Effector memory CD8-positive, alpha-beta T cell (primary cell): ENCODE results near the gene HEG1.
"Not testable (repeated sequence)": the region's sequence is repeated elsewhere in the genome, so short reads cannot be mapped to it uniquely, and the experiment has no call there.

Experiments
- ATAC-seq: fragments of 150-1000 bp; cut with Tn5 transposase; replicated peaks from 2 replicates; pipeline ENCODE4 v1.10.0; 2021; ENCODE audit warnings: mild to moderate bottlenecking, moderate library complexity
- DNase-seq, 3 experiments: peaks; one replicate each; pipeline ENCODE4 v3.0.0; 2021
- H3K27ac Mint-ChIP-seq, 2 donors: one replicate each; pipeline ENCODE4 v1.8.0; 2022; ENCODE audit warnings: mild to moderate bottlenecking in 2 of 2, mixed read lengths in 2 of 2, moderate library complexity in 2 of 2
- H3K27me3 Mint-ChIP-seq, 2 donors: one replicate each; pipeline ENCODE4 v1.8.0; 2022; ENCODE audit warnings: mixed read lengths in 2 of 2
- H3K36me3 Mint-ChIP-seq: one replicate; pipeline ENCODE4 v1.8.0; 2022; ENCODE audit warnings: mild to moderate bottlenecking, moderate library complexity, mixed read lengths; ENCODE audit not compliant: insufficient read depth
- H3K4me1 Mint-ChIP-seq, 2 donors: one replicate each; pipeline ENCODE4 v1.8.0; 2022; ENCODE audit warnings: low read depth in 2 of 2, mixed read lengths in 2 of 2
- H3K4me3 Mint-ChIP-seq, 2 donors: one replicate each; pipeline ENCODE4 v1.8.0; 2022; ENCODE audit warnings: mild to moderate bottlenecking in 2 of 2, mixed read lengths in 2 of 2, moderate library complexity in 2 of 2
- H3K9me3 Mint-ChIP-seq, 2 donors: one replicate each; pipeline ENCODE4 v1.8.0; 2022; ENCODE audit warnings: mixed read lengths in 2 of 2
- total RNA-seq, 9 experiments: gene quantifications; one replicate each; lab custom pipeline; 2026; lab: John Stamatoyannopoulos, UW

The HEG1 gene
- total RNA-seq, result 16.3 to 116 (median 47.4) reads per million in 9 experiments

- DNase-seq, result peak; percentile 61 to 70 (median 67)
- peaks cover 38 to 42% of the 10 kb centered on the region in 2 donors for H3K4me1 Mint-ChIP-seq
- peak; percentile 65 for ATAC-seq
- H3K27ac Mint-ChIP-seq, result peak within 1 kb of the TSS; percentile 94 to 97
- H3K9me3 Mint-ChIP-seq, result no peaks in the 10 kb centered on the region
- peaks cover 13 to 14% of the 10 kb centered on the region in 2 donors for H3K27me3 Mint-ChIP-seq
- H3K4me3 Mint-ChIP-seq, result peak within 1 kb of the TSS; percentile 93 to 99
- H3K36me3 Mint-ChIP-seq, result peaks cover 13% of the 10 kb centered on the region
Observed at GRCh38 chr3:125055913-125056745, at the start of gene HEG1. HEG1 (minus strand) TSS chr3:125055997; CDS start chr3:125055890, 107 bp downstream.

- Mint-ChIP-seq H3K36me3 (no peaks in the 10 kb centered on the region), H3K9me3 (peaks cover 0 to 1% of the 10 kb centered on the region in 2 donors), H3K4me3 (no peak overlapping the region), H3K27me3 (peaks cover 5 to 10% of the 10 kb centered on the region in 2 donors), H3K4me1 (no peaks in the 10 kb centered on the region), H3K27ac (no peak overlapping the region)
- DNase-seq (no peak), ATAC-seq (no peak)
Observed at GRCh38 chr3:125105116-125105515, 49.3 kb upstream of the HEG1 start.

DNA sequence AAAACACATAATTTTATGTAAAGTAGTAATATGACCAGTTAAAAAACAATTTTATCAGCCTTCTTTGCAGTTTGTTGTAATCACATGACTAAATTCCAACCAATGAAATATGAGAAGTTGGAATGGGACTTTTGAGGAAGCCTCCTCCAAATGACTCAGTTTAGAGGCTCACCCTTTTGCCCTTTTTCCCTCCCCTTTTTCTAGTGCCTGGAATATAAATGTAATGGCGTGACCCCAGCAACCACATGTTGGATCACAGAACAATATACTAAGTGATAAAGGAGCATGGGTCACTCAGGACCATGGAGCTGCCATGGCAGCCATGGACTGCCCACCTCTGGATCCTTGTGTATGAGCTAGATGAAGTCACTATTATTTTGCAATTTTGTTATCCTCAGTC lies 48.8 kb upstream of the HEG1 start:
- peaks cover 5 to 10% of the 10 kb centered on the region in 2 donors for H3K27me3 Mint-ChIP-seq
- H3K4me3 Mint-ChIP-seq, result no peak overlapping the region
- no peak overlapping the region for H3K27ac Mint-ChIP-seq
- H3K36me3 Mint-ChIP-seq, result no peaks in the 10 kb centered on the region
- no peak for DNase-seq
- peaks cover 2 to 6% of the 10 kb centered on the region in 2 donors for H3K9me3 Mint-ChIP-seq
- H3K4me1 Mint-ChIP-seq, result no peaks in the 10 kb centered on the region
- ATAC-seq, result no peak

DNA sequence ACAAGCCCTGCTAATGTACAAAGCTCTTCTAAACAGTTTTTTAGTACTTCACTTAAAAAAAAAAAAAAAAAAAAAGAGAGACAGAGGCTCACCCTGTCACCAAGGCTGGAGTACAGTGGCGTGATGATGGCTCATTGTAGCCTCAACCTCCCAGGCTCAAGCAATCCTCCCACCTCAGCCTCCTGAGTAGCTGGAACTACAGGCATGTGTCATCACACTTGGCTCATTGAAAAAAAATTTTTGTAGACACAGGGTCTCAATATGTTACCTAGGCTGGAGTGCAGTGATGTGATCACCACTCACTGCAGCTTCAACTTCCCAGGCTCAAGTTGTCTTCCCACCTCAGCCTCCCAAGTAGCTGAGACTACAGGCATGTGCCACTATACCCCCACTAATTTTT lies 47.6 kb upstream of the HEG1 start:
- no peak for DNase-seq
- H3K27ac Mint-ChIP-seq, result no peak overlapping the region

GRCh38 chr3:125102470-125102869 lies 46.7 kb upstream of the HEG1 start:
- H3K27ac Mint-ChIP-seq, result no peak overlapping the region
- no peak overlapping the region for H3K4me3 Mint-ChIP-seq
- ATAC-seq (no peak), DNase-seq (no peak)
- no peaks in the 10 kb centered on the region for H3K36me3 Mint-ChIP-seq
- H3K4me1 Mint-ChIP-seq, result no peaks in the 10 kb centered on the region
- peaks cover 2 to 8% of the 10 kb centered on the region in 2 donors for H3K9me3 Mint-ChIP-seq
- H3K27me3 Mint-ChIP-seq, result peaks cover 5 to 10% of the 10 kb centered on the region in 2 donors

More for the DNA sequence above, 47.6 kb upstream of the HEG1 start:
- Mint-ChIP-seq H3K4me3 (no peak overlapping the region), H3K4me1 (no peaks in the 10 kb centered on the region), H3K27me3 (peaks cover 5 to 10% of the 10 kb centered on the region in 2 donors), H3K36me3 (no peaks in the 10 kb centered on the region), H3K9me3 (peaks cover 2 to 8% of the 10 kb centered on the region in 2 donors)
- ATAC-seq, result no peak

DNA sequence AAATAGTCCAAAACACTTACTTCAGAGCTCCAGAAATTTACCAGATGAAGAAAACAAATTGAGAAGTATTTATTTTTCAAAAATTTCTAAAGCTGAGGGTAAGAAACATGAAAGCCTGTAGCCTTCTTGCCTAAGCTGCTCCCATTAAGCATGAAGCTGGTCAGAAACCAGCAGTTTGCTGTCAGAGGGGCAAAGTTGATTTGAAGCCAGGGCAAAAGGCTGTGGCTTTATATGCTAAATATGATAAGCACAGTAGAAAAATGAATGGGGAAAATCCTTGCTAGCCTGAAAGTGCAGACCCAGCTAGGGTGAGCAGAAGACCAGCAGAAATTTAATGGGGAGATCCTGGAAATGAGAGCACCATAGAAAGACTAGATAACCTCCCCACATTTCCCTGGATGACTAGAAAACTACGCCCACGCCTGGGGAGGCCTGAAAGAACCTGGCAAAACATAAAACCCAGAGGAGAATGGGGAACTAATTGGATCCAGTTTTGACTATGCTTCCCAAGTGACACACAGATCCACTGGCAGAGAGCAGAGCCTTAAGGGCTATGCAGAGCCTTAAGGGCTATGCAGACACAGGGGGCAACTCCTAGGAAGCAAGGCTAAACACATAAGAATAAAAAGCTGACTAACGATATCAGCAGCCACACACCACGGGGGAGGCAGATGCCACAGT lies 43.0 kb upstream of the HEG1 start:
- H3K4me1 Mint-ChIP-seq, result no peaks in the 10 kb centered on the region
- ATAC-seq (no peak), DNase-seq (no peak)
- no peak overlapping the region for H3K4me3 Mint-ChIP-seq
- peaks cover 5 to 10% of the 10 kb centered on the region in 2 donors for H3K27me3 Mint-ChIP-seq
- peaks cover 2 to 8% of the 10 kb centered on the region in 2 donors for H3K9me3 Mint-ChIP-seq
- H3K27ac Mint-ChIP-seq, result no peak overlapping the region
- H3K36me3 Mint-ChIP-seq, result no peaks in the 10 kb centered on the region

- ATAC-seq, result no peak
- Mint-ChIP-seq H3K27ac (no peak overlapping the region), H3K9me3 (no peaks in the 10 kb centered on the region), H3K36me3 (no peaks in the 10 kb centered on the region), H3K27me3 (no peaks in the 10 kb centered on the region), H3K4me1 (no peaks in the 10 kb centered on the region), H3K4me3 (no peak overlapping the region)
- DNase-seq, result no peak
Observed at GRCh38 chr3:125090649-125091048, 34.9 kb upstream of the HEG1 start.

DNA sequence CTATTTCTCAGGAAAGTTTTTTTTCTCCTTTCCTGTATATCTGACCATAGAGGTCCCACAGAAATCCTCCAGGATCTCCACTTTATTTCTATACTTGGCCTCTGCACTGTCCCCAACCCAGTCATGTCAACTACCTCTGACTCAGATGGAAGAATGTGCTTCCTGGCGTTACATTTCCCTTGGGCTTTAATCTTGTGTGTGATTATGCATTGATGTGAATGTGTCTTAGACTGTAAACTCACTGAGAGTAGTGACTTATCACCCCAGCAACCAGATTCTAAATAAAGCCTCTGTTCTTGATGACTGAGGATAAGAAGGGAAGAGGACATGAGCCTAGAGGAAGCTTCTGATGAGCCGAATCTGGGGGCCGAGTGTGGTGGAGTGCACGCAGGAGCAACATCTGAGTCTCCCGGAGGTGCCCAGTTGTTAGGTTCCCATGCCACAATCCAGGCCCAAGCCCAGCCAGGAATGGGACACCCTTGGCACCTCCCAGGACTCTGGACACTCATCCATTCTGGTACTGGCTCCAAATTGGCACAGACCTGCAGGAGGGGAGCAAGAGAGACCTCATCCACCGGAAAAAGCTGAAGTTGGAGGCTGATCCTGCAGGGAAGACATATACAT lies 32.1 kb upstream of the HEG1 start:
- H3K4me3 Mint-ChIP-seq, result no peak overlapping the region
- H3K4me1 Mint-ChIP-seq, result peaks cover 0 to 2% of the 10 kb centered on the region in 2 donors
- H3K36me3 Mint-ChIP-seq, result no peaks in the 10 kb centered on the region
- DNase-seq (no peak), ATAC-seq (no peak)
- H3K9me3 Mint-ChIP-seq, result no peaks in the 10 kb centered on the region
- no peak overlapping the region for H3K27ac Mint-ChIP-seq
- no peaks in the 10 kb centered on the region for H3K27me3 Mint-ChIP-seq

- H3K4me1 Mint-ChIP-seq, result peaks cover 0 to 2% of the 10 kb centered on the region in 2 donors
- no peak overlapping the region for H3K4me3 Mint-ChIP-seq
- H3K9me3 Mint-ChIP-seq, result no peaks in the 10 kb centered on the region
- H3K27ac Mint-ChIP-seq, result no peak overlapping the region
- no peaks in the 10 kb centered on the region for H3K27me3 Mint-ChIP-seq
- no peak for DNase-seq
- H3K36me3 Mint-ChIP-seq, result no peaks in the 10 kb centered on the region
- ATAC-seq, result no peak
Observed at GRCh38 chr3:125085166-125085565, 29.4 kb upstream of the HEG1 start.

DNA sequence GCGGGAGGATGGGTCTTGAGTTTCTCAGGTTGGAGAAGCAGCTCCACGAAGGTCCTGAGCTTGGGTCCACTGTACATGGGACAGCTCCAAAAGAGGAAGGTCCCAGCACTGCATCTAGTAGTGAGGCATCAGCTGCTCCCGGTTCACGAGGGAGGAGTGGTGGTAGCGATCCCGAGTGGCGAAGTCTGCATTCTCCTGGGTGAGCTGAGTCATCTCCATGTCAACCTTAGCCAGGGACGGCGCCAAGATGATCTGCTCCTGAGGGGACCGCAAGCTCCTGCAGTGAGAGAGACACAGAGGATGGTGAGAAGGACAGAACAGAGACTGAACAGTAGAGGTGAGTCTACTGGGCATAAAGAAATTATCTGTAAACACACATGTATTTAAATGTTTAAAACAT lies 28.0 kb upstream of the HEG1 start:
- H3K9me3 Mint-ChIP-seq, result no peaks in the 10 kb centered on the region
- peaks cover 0 to 2% of the 10 kb centered on the region in 2 donors for H3K4me1 Mint-ChIP-seq
- H3K27me3 Mint-ChIP-seq, result peaks cover 0 to 4% of the 10 kb centered on the region in 2 donors
- H3K36me3 Mint-ChIP-seq, result no peaks in the 10 kb centered on the region
- no peak overlapping the region for H3K27ac Mint-ChIP-seq
- ATAC-seq (no peak), DNase-seq (no peak)
- H3K4me3 Mint-ChIP-seq, result no peak overlapping the region

DNA sequence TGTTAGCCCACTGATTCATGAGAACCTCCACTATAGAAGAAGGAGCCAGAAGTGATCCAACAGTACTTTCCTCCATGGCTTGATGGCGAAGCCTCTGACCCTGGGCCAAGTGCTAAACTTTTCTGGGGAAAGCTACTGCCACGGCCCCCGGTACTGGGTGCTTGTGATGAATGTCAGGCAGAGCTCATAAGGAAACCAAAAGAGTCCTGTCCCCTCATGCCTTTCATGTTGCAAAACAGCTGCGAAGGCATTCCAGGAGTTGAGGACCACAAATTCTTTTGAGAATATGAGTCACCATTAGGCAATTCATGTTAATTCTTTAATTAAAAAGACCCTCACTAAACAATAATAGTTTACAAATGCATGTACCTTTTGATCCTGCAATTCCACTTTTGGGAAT lies 26.5 kb upstream of the HEG1 start:
- H3K4me3 Mint-ChIP-seq, DNase-seq, H3K9me3 Mint-ChIP-seq, H3K4me1 Mint-ChIP-seq, ATAC-seq, H3K36me3 Mint-ChIP-seq, H3K27ac Mint-ChIP-seq, H3K27me3 Mint-ChIP-seq: not testable (repeated sequence)

DNA sequence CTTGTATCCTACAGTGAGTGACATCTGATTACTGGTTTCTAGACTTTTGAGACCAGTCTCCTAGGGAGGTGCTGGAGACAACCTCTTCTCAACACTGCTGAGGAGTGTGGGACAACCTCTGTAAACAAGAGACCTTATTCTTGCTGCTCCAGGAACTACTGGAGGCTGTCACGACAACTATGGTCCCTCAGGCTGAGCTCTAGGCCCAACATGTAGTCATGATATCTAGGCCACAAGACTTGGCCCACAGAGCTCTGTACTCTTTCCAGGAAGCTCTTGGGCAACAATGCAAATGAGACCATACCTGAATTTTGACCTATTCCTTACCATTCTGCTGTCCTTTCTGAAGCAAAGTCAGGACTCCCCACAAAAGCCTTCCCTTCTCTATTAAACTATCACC lies 24.3 kb upstream of the HEG1 start:
- Mint-ChIP-seq H3K4me1 (peaks cover 0 to 6% of the 10 kb centered on the region in 2 donors), H3K4me3 (no peak overlapping the region), H3K36me3 (no peaks in the 10 kb centered on the region), H3K9me3 (no peaks in the 10 kb centered on the region), H3K27me3 (peaks cover 0 to 5% of the 10 kb centered on the region in 2 donors), H3K27ac (no peak overlapping the region)
- DNase-seq, result no peak
- no peak for ATAC-seq

GRCh38 chr3:125079675-125080045 lies 23.9 kb upstream of the HEG1 start:
- peaks cover 0 to 6% of the 10 kb centered on the region in 2 donors for H3K4me1 Mint-ChIP-seq
- no peak overlapping the region for H3K4me3 Mint-ChIP-seq
- H3K27me3 Mint-ChIP-seq, result peaks cover 0 to 5% of the 10 kb centered on the region in 2 donors
- no peak for ATAC-seq
- DNase-seq, result no peak
- H3K9me3 Mint-ChIP-seq, result no peaks in the 10 kb centered on the region
- no peak overlapping the region for H3K27ac Mint-ChIP-seq
- H3K36me3 Mint-ChIP-seq, result no peaks in the 10 kb centered on the region
